Measurements from ENCODE around the gene FSD2.
"Not testable (repeated sequence)": the region's sequence is repeated elsewhere in the genome, so short reads cannot be mapped to it uniquely, and the experiment has no call there.

FSD2 gene

DNA sequence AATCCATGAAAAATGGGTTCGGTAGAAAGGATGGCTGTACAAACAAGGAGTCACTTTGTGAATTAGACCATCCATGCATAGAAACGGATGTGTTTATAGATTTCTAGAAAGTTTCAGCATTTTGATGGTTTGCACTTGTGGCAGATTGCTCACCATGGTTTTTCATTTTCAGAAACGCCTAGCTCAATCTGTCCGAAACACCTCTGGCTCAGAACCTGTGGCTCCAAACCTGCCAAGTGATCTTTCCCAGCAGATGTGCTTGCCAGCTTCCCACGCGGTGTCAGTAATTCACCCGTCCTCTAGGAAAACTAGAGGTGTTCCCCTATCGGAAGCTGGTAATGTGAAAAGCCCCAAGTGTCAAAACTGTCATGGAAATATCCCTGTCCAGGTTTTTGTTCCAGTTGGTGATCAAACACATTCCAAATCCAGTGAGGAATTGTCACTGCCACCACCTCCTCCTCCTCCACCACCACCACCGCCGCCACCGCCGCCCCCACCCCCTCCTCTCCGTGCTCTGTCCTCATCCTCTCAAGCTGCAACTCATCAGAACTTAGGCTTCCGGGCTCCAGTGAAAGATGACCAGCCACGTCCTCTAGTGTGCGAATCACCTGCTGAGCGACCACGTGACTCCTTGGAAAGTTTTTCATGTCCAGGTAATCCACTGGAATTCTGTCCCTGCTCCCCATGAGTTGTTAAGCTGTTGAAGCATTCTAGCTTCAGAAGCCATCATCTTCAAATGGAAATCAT lies 24.7 kb upstream of the FSD2 start:
- DNase-seq, result no peak

GRCh38 chr15:82829234-82829633 lies 23.4 kb upstream of the FSD2 start:
- no peak for DNase-seq

DNA sequence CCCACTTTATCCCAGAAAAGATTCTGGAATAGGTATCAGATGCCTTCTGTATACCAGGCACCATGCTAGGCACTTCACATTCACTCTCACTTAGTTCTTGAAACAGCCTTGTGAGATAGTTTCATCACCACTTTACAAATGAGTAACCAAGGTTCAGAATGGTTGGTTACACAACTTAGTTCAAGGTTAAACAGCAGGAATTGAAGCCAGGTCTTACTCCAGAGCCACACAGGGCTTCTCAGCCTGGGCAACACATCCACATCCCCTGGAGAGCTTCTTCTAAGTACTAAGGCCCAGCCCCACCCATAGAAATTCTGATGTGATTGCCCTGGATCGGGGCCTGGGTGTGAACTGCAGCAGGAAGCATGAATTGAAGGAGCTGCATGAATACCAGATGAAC lies 22.2 kb upstream of the FSD2 start:
- no peak for DNase-seq

DNA sequence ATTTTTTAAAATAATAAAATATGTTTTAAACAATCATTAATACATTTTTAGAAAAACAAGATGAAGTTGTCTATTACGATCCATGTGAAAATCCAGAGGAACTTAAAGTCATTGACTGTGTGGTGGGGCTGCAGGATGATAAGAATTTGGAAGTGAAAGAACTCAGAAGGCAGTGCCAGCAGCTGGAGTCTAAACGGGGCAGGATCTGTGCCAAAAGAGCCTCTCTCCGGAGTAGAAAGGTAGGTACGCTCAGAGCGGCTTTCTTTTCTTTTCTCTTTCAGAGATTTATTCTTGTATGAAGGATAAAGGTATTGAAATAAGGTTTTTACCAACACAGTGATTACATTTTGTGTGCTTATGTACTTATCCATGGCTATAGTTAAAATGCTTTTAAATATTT lies 17.2 kb upstream of the FSD2 start:
- DNase-seq, result no peak

- DNase-seq, result not testable (repeated sequence)
These were observed 16.0 kb upstream of the FSD2 start for GRCh38 chr15:82821851-82822250.

- DNase-seq, result not testable (repeated sequence)
These were observed 15.5 kb upstream of the FSD2 start for GRCh38 chr15:82821396-82821795.

DNA sequence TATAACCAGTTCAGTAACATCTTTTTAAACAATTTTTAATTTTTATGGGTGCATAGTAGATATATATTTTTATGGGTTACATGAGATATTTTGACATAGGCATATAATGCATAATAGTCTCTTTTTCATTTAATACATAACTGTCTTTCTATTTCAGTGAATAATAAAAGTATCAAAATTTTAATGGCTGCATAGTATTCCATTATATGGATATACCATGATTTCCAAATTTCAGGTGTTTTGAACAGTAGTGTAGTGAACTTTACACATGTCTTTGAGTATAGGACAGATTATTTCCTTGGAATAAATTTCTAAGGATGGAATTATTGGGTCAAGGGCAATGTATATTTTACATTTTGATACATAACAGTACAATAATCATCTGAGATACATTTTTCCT lies 14.3 kb upstream of the FSD2 start:
- no peak for DNase-seq

- DNase-seq, result no peak
These were observed 7.1 kb upstream of the FSD2 start for GRCh38 chr15:82812994-82813393.

DNA sequence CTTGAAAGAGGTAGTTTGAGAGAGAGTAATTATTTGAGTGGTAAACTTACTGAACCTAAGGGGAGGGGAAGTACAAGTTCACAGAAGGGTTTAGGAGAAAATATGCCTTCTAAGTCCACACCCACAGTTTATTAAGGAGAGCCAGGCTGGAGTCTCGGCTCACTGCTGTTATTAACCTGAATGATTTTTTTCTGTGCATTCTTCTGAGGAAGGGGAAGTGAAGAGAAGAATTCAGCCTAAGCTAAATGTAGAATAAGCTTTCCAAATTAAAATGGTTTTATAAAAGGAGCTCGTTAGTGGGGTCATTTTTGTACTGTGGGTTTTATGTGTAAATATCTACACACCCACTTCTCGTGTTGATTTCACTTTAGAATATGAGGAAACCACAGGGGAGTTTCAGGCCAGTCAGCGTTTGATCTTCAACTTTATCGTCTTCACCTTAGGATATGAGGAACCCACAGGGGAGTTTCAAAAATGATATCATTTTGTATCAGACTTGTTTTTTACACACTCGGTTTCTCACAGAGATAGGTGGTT lies 5.1 kb upstream of the FSD2 start:
- no peak for DNase-seq

- no peak for DNase-seq
These were observed 4.4 kb upstream of the FSD2 start for GRCh38 chr15:82810061-82810889.

GRCh38 chr15:82809308-82810060 lies 3.6 kb upstream of the FSD2 start, which contains the start of gene WHAMM:
Gene WHAMM (plus strand): TSS chr15:82809628. CDS start chr15:82809727, 99 bp downstream.
- DNase-seq, result peak; percentile 83

DNA sequence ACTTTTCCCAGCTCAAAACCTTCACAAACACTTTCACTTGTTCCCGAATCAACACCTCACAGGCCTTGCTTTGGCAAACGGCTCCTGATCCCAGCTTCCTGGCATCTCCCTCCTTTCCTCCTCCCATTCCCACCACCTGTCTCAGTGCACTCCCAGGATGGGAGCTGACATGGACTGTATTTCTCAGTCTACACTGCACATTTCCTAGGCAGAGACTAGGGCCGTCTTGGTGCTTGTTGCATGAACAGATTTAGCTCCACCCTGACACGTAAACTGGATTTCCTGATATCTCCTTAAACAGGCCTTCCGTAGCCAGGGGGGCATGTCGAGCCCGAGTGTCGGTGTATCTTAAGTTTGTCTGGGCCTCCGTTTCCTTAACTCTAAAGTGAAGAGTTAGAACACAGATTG lies 2.8 kb upstream of the FSD2 start:
- DNase-seq, result no peak

DNA sequence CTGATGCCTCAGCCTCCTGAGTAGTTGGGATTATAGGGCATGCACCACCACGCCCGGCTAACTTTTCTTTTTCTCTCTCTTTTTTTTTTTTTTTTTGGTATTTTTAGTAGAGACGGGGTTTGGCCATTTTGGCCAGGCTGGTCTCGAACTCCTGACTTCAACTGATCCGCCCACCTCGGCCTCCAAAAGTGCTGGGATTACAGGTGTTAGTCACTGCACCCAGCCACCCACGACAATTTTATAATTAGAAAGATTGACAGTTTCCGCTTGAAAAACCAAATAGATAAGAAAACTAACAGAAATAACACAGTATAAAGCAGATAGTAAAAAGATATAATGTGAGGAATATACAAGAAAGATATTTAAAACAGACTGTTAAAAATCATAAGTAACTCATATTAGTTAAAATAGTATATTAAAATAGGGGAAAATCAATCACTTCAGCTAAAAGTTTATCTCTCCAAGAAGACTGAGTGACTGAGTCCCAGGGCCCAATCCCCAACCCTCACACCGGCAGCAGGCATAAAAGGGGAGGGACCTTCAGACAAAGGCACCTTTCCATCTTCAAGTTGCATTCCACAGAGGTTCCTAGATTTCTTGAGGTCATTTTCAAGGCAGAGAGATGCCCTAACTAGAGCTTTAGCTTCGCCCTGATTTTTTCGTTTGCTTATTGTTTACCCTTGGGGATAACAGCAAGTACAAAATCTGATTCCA lies 2.2 kb upstream of the FSD2 start:
- no peak for DNase-seq

DNA sequence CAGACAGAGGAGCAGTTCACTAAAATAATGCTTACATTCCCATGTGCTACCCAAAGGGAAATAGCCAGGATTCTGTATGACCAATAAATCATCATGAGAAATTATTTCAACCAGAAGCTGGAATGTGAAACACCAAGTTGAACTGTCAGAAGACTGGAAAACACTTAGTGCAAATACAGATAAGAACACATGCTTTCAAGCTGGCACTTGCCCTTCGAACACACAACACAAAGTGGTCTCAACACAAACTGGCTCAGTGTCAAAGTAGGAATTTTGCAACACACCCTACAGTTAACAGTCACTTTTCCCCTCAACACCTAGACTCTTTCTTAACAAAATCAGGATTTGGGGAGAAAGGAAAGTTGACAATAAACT lies 1.3 kb downstream of the FSD2 start:
- no peak for DNase-seq

GRCh38 chr15:82803793-82804574 lies 1.9 kb downstream of the FSD2 start:
- no peak for DNase-seq

DNA sequence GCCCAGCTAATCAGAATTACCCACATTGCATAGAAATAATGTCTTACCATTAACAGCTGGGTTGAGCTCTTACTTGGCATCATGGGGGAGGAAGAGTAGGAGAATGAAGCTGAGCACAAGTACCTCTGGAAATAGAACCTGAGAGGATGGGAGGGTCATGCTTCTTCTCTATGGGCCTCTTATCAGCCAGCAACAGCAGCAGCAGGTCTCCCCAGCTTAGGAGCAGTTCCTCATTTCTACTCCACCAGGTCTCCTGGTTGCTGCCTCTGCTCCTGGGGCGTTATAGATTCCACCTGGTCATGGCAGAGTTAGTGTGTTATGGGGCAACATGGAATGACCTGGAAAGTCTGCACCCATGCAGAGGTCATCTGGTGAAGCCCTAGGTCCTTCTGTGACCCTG lies 3.4 kb downstream of the FSD2 start:
- no peak for DNase-seq

GRCh38 chr15:82799183-82799841 lies 6.6 kb downstream of the FSD2 start:
- no peak for DNase-seq

GRCh38 chr15:82798531-82799166 lies 7.2 kb downstream of the FSD2 start:
- no peak for DNase-seq

DNA sequence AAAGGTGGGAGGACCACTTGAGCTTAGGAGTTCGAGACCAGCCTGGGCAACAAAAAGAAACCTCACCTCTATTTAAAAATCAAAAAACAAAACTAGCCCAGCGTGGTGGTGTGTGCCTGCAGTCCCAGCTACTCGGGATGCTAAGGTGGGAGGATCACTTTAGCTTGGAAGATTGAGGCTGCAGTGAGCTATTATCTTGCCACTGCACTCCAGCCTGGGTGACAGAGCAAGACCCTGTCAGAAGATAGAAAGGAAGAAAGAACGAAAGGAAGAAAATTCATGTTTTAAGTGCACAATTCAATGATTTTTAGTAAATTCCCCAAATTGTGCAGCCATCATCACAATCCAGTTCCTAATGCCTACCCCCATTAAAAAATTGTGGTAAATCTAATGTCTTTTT lies 7.8 kb downstream of the FSD2 start:
- no peak for DNase-seq

GRCh38 chr15:82793737-82794136 lies 12.1 kb downstream of the FSD2 start:
- no peak for DNase-seq

- DNase-seq, result no peak
These were observed 13.8 kb downstream of the FSD2 start for GRCh38 chr15:82792068-82792467.

All from NCI-H1105 (cell line).